ENCODE measurements around the gene PTMA.
"Not testable (repeated sequence)": the region's sequence is repeated elsewhere in the genome, so short reads cannot be mapped to it uniquely, and the experiment has no call there.

PTMA gene

GRCh38 chr2:231707927-231708772 is at the start of gene PTMA:
Gene PTMA (plus strand): TSS chr2:231708525. CDS start chr2:231708707, 182 bp downstream.
- DNase-seq (ENCODE audit: low spot score) (peak; percentile 98), FAIRE-seq (peak; percentile 63)

GRCh38 chr2:231660073-231660472 is 48.3 kb upstream of the PTMA start:
- DNase-seq (ENCODE audit: low spot score); FAIRE-seq: not testable (repeated sequence)

GRCh38 chr2:231660860-231661259 is 47.5 kb upstream of the PTMA start:
- DNase-seq (ENCODE audit: low spot score): no peak
- FAIRE-seq: no peak

- FAIRE-seq (no peak), DNase-seq (ENCODE audit: low spot score) (no peak)
These were observed 46.8 kb upstream of the PTMA start for GRCh38 chr2:231661422-231662027.

- FAIRE-seq (no peak), DNase-seq (ENCODE audit: low spot score) (no peak)
These were observed 46.1 kb upstream of the PTMA start for GRCh38 chr2:231662028-231662810.

- FAIRE-seq (no peak), DNase-seq (ENCODE audit: low spot score) (no peak)
These were observed 45.4 kb upstream of the PTMA start for GRCh38 chr2:231662811-231663457.

- FAIRE-seq (no peak), DNase-seq (ENCODE audit: low spot score) (no peak)
These were observed 44.7 kb upstream of the PTMA start for GRCh38 chr2:231663458-231664212.

- FAIRE-seq: no peak
These were observed 43.6 kb upstream of the PTMA start for GRCh38 chr2:231664727-231665126.

GRCh38 chr2:231665245-231666170 is 42.8 kb upstream of the PTMA start:
- no peak for DNase-seq (ENCODE audit: low spot score)
- no peak for FAIRE-seq

More at GRCh38 chr2:231664727-231665126, 43.6 kb upstream of the PTMA start:
- DNase-seq (ENCODE audit: low spot score): no peak

- FAIRE-seq (no peak), DNase-seq (ENCODE audit: low spot score) (no peak)
These were observed 41.9 kb upstream of the PTMA start for GRCh38 chr2:231666171-231667095.

GRCh38 chr2:231667096-231667427 is 41.3 kb upstream of the PTMA start:
- DNase-seq (ENCODE audit: low spot score) (no peak), FAIRE-seq (no peak)

GRCh38 chr2:231667496-231667895 is 40.8 kb upstream of the PTMA start:
- FAIRE-seq (no peak), DNase-seq (ENCODE audit: low spot score) (no peak)

GRCh38 chr2:231668981-231669380 is 39.3 kb upstream of the PTMA start:
- FAIRE-seq (no peak), DNase-seq (ENCODE audit: low spot score) (no peak)

GRCh38 chr2:231671270-231672050 is 36.9 kb upstream of the PTMA start:
- FAIRE-seq: no peak
- no peak for DNase-seq (ENCODE audit: low spot score)

- no peak for FAIRE-seq
These were observed 35.5 kb upstream of the PTMA start for GRCh38 chr2:231672617-231673347.

GRCh38 chr2:231673348-231673770 is 35.0 kb upstream of the PTMA start:
- no peak for FAIRE-seq
- DNase-seq (ENCODE audit: low spot score): no peak

More at GRCh38 chr2:231672617-231673347, 35.5 kb upstream of the PTMA start:
- no peak for DNase-seq (ENCODE audit: low spot score)
